ENCODE data around the gene CCDC54.

GRCh38 chr3:107346564-107346963, 30.7 kb upstream of the CCDC54 start:
- TF ChIP-seq POLR2A (IDR thresholded peaks at IDR 0.05) (no peak), POLR2AphosphoS5 (IDR thresholded peaks at IDR 0.05) (no peak), CTCF (IDR thresholded peaks at IDR 0.05) (no peak)

All from prostate gland (tissue), 2 donors.